Activated CD4-positive, alpha-beta T cell treated with anti-CD3 and anti-CD28 coated beads for 36 hours (primary cell): ENCODE data around the gene AADAT. TPM values are rescaled to one million over a fixed set of nuclear protein-coding genes. Genes with fewer than 3 reads are reported as not detected.
"Not testable (repeated sequence)": the region's sequence is repeated elsewhere in the genome, so short reads cannot be mapped to it uniquely, and the experiment has no call there.

ENCODE experiments used
- ATAC-seq: fragments of 200-7000 bp; cut with Tn5 transposase; one replicate; pipeline ENCODE4 v1.10.0; 2021; ENCODE audit warnings: mild to moderate bottlenecking, moderate library complexity
- CTCF ChIA-PET: fragments of 350-600 bp; sonication (Branson Sonifier 250); formaldehyde crosslinking; loops from one replicate; lab custom pipeline; 2021; ENCODE audit warnings: antibody characterized with exemption; lab: Charles Lee
- POLR2A ChIA-PET: fragments of 350-600 bp; sonication (Branson Sonifier 250); formaldehyde crosslinking; loops from one replicate; lab custom pipeline; 2021; ENCODE audit warnings: antibody characterized with exemption, inconsistent platforms; lab: Charles Lee
- DNase-seq: peaks from one replicate; pipeline ENCODE4 v3.0.0-alpha.2; 2020
- H3K27ac Mint-ChIP-seq: one replicate; pipeline ENCODE4 v1.8.0; 2021; ENCODE audit warnings: mixed read lengths
- H3K27me3 Mint-ChIP-seq: one replicate; pipeline ENCODE4 v1.8.0; 2021; ENCODE audit warnings: mixed read lengths
- H3K36me3 Mint-ChIP-seq: one replicate; pipeline ENCODE4 v1.8.0; 2021; ENCODE audit warnings: low read depth, mixed read lengths
- H3K4me1 Mint-ChIP-seq: one replicate; pipeline ENCODE4 v1.8.0; 2021; ENCODE audit warnings: mixed read lengths
- H3K4me3 Mint-ChIP-seq: one replicate; pipeline ENCODE4 v1.8.0; 2021; ENCODE audit warnings: mild to moderate bottlenecking, moderate library complexity, mixed read lengths
- H3K9me3 Mint-ChIP-seq: one replicate; pipeline ENCODE4 v1.8.0; 2021; ENCODE audit warnings: low read depth, mixed read lengths
- intact Hi-C, 2 experiments: fragments of 100-400 bp; cut with DNase I in 1 of 2; cut with micrococcal nuclease in 1 of 2; formaldehyde crosslinking; loops; one replicate each; pipeline versions ENCODE4 v1.14.2 to v1.15.1; 2022 to 2024; cut with DNase I, micrococcal nuclease
- total RNA-seq, 2 experiments: library from RNA; stranded (reverse); gene quantifications; one replicate each; pipeline ENCODE4 v1.2.3, GENCODE V29; 2021

The AADAT gene
- total RNA-seq, 2 experiments from 2014 or later, result not detected

DNA sequence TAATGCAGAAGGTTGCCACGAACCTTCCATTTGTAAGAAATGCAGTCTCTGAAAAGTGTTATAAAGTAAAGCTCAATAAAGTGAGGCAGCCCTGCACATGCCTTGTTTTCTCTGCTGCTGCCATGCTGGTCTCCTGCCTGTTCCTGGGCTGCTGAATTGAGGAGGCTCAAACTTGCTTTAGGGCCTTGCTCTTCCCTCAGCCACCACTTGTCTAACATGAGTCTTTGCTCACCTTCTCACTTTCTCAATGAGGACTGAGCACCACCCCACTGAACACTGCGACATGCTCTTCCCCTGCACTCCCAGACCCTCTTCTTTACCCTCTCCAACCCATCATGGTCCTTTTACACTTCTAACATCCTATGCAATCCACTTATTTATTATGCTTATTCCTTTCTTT is 38.4 kb downstream of the AADAT start:
- intact Hi-C loops, result no loop called here
- Mint-ChIP-seq H3K4me1 (no peaks in the 10 kb centered on the region), H3K9me3 (no peaks in the 10 kb centered on the region), H3K27me3 (peaks cover 3% of the 10 kb centered on the region), H3K4me3 (no peak overlapping the region), H3K27ac (no peak overlapping the region), H3K36me3 (no peaks in the 10 kb centered on the region)
- no peak for DNase-seq
- CTCF ChIA-PET, result no interaction called here
- POLR2A ChIA-PET, result no interaction called here
- no peak for ATAC-seq

DNA sequence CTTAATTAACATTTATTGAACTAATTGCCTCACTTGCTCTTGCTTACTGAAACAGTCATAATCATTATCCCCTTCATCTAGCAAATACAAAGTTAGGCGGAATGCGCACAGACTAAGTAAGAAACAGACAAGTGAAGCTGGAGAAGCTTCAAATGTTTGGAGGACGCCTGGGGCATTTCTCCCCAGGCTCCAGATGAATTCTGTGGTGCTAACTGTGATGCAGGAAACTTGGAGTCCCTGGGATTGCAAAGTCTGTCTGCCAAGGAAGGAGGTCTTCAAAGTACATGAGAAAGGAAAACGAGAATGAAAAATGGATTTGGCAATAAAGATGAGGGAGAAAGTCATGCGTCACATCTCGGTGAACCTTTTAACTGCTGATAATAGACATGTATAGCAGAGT is 40.0 kb downstream of the AADAT start:
- no peak for ATAC-seq
- ChIA-PET POLR2A (no interaction called here), CTCF (interaction anchor here (0.6 to 1.5 kb wide), 4 partner anchors 239 to 1350 kb away, joined by 3 to 5 read pairs (median 4); no protein-coding TSS in a partner anchor)
- no peaks in the 10 kb centered on the region for H3K4me1 Mint-ChIP-seq
- intact Hi-C loops, result loop anchor here (5.0 to 10.0 kb wide), 3 partner anchors 437 to 1127 kb away; partner anchors contain the start of gene NEK1 (in 2 of the 2)
- H3K9me3 Mint-ChIP-seq, result no peaks in the 10 kb centered on the region
- no peak overlapping the region for H3K27ac Mint-ChIP-seq
- H3K27me3 Mint-ChIP-seq, result peaks cover 2% of the 10 kb centered on the region
- H3K36me3 Mint-ChIP-seq, result no peaks in the 10 kb centered on the region
- no peak overlapping the region for H3K4me3 Mint-ChIP-seq
- no peak for DNase-seq

DNA sequence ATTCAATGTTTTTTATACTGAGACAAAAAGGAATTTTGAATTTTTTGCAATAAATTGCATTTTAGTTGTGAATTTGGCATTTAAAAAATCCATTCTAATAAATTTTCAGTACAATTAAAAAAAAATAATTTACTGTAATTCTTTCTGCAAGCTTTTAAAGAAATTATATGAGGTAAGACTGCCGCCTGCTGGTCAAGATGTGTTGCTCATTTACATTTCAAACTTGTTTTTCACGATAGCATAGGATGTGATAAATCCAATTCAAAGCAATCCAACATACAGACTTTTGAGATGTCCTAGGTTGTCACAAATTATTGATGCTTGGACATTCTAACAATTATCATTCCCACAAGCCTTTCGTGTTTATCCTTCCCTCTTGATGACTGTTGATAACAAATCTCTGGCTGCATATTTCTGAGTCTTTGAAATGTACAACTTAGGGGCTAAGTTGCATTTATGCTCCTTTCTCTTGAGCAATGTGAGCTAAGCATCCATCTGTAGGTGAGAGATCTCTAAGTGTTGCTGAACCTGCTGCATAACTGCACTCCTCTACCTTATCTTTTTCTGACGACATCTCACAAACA is 41.9 kb downstream of the AADAT start:
- no peak for ATAC-seq
- CTCF ChIA-PET, result interaction anchor here (0.7 to 2.0 kb wide), 8 partner anchors 11 to 1126 kb away, joined by 3 to 46 read pairs (median 4); no protein-coding TSS in a partner anchor
- DNase-seq, result peak; percentile 75
- Mint-ChIP-seq H3K36me3 (no peaks in the 10 kb centered on the region), H3K9me3 (no peaks in the 10 kb centered on the region), H3K27me3 (no peaks in the 10 kb centered on the region), H3K27ac (no peak overlapping the region), H3K4me1 (no peaks in the 10 kb centered on the region), H3K4me3 (no peak overlapping the region)
- POLR2A ChIA-PET, result no interaction called here
- intact Hi-C loops, result loop anchor here (1.0 to 10.0 kb wide), 4 partner anchors 238 to 1126 kb away; partner anchors contain the start of gene NEK1 (in 2 of the 2)

DNA sequence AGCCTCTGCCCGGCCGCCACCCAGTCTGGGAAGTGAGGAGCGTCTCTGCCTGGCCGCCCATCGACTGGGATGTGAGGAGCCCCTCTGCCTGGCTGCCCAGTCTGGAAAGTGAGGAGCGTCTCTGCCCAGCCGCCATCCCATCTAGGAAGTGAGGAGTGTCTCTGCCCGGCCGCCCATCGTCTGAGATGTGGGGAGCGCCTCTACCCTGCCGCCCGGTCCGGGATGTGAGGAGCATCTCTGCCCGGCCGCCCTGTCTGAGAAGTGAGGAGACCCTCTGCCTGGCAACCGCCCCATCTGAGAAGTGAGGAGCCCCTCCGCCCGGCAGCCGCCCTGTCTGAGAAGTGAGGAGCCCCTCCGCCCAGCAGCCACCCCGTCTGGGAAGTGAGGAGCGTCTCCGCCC is 43.6 kb downstream of the AADAT start:
- H3K4me3 Mint-ChIP-seq, H3K27me3 Mint-ChIP-seq, ATAC-seq, POLR2A ChIA-PET, H3K4me1 Mint-ChIP-seq, H3K36me3 Mint-ChIP-seq, H3K27ac Mint-ChIP-seq, H3K9me3 Mint-ChIP-seq, CTCF ChIA-PET, DNase-seq: not testable (repeated sequence)
- intact Hi-C loops, result loop anchor here (5.0 to 10.0 kb wide), 3 partner anchors 434 to 1124 kb away; partner anchors contain the start of gene NEK1 (in 2 of the 2)

DNA sequence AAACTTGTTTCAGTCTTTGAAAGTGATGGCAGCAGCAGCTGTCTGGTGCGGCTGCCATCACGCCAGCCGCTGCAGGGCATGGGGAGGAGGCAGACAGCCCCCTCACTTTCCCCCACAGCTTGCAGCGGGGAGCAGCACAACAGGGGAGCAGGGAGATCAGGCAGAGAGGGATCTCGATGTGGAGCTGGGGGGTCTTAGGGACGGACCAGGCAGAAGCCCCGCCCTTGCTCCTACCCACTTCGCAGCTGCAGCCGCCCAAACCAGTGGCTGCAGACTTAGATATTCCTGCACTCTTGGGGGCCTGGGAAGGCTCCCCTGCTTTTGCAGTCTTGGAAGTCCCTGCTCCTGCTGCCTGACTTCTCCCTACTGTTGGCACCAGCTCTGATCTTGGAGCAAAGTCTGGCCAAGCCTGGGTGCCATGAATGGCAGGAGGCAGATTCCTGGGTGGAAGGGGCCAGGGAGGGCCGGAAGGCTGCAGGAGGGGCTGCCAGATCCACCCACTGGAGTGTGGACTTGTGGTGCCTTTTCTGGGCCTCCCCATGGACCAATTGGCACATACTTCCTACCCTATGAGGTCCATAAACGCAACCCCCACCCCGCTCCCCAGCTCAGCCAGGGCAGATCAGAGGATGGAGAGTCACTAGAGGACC is 49.6 kb downstream of the AADAT start:
- H3K4me1 Mint-ChIP-seq, result no peaks in the 10 kb centered on the region
- H3K9me3 Mint-ChIP-seq, result no peaks in the 10 kb centered on the region
- H3K36me3 Mint-ChIP-seq, result no peaks in the 10 kb centered on the region
- DNase-seq, result no peak
- intact Hi-C loops, result loop anchor here in 1 of 2 experiments (10.0 kb wide), 1 partner anchor 1115 kb away; no protein-coding TSS in a partner anchor
- ChIA-PET CTCF (interaction anchor here (1.5 kb wide), 1 partner anchor 230 kb away, joined by 4 read pairs; no protein-coding TSS in a partner anchor), POLR2A (no interaction called here)
- H3K27ac Mint-ChIP-seq, result no peak overlapping the region
- no peak for ATAC-seq
- no peaks in the 10 kb centered on the region for H3K27me3 Mint-ChIP-seq
- H3K4me3 Mint-ChIP-seq, result no peak overlapping the region

DNA sequence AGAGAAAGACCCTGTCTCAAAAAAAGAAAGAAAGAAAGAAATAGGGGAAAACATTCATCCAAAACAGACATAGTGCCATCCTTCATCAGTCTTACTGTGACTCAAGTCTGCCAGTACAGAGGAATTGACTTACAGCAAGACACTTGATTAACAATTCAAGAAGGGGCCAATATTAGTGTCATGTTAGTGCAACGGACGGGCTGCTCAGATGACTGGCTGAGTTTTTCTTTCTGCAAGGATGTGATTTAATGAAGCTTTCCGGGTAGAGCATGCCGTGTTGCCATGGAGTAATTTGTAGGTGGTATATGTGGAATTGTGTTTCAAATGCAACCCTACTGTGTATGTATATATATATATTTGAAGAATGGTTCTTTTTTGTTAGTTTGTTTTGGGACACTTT is 51.0 kb downstream of the AADAT start:
- Mint-ChIP-seq H3K27me3 (no peaks in the 10 kb centered on the region), H3K27ac (no peak overlapping the region), H3K36me3 (no peaks in the 10 kb centered on the region), H3K4me3 (no peak overlapping the region), H3K9me3 (no peaks in the 10 kb centered on the region), H3K4me1 (no peaks in the 10 kb centered on the region)
- intact Hi-C loops, result no loop called here
- ChIA-PET POLR2A (no interaction called here), CTCF (interaction anchor here (1.5 kb wide), 1 partner anchor 229 kb away, joined by 4 read pairs; no protein-coding TSS in a partner anchor)
- DNase-seq (no peak), ATAC-seq (no peak)

DNA sequence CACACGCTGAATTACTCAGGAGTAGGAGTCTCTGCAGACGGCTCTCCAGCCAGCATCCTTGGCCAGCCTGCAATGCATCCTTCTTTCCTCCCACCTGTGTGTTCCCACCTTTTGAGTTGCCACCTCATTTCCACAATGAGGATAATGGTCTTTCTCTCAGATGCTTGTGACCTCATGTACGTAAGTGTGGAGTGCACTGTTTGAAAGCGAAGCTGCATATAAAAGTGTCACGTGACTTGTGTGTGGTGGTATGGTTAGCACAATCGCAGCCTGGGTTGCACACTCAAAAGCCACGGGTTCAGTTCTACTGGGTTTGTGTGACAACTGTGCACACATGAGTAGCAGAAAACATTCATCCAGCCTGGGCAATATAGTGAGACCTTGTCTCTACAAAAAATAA is 51.5 kb downstream of the AADAT start:
- H3K27me3 Mint-ChIP-seq, result no peaks in the 10 kb centered on the region

DNA sequence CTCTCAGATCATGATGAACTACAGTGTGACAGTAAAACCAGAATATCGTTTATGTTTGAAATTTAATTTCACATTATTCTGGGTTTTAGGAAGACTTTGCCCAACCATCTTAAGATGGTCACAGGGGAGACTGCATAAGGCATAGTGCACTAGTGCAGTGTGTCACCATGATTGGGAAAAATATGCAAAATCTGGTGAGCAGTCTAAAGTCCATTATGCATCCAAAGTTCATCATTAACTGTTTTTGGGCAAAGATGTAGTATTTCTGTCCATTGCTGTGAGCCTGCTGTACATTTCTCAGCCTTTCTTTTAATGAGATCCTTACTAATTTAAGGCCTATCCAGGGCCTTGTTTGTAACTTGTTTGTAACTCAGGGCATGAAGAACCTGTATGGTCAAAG is 52.3 kb downstream of the AADAT start:
- Mint-ChIP-seq H3K27me3 (no peaks in the 10 kb centered on the region), H3K36me3 (no peaks in the 10 kb centered on the region), H3K27ac (no peak overlapping the region), H3K4me3 (no peak overlapping the region), H3K9me3 (no peaks in the 10 kb centered on the region), H3K4me1 (no peaks in the 10 kb centered on the region)
- ChIA-PET POLR2A (no interaction called here), CTCF (no interaction called here)
- no peak for ATAC-seq
- intact Hi-C loops, result no loop called here
- DNase-seq, result no peak

More for the DNA sequence above, 51.5 kb downstream of the AADAT start:
- Mint-ChIP-seq H3K4me3 (no peak overlapping the region), H3K36me3 (no peaks in the 10 kb centered on the region), H3K9me3 (no peaks in the 10 kb centered on the region), H3K27ac (no peak overlapping the region), H3K4me1 (no peaks in the 10 kb centered on the region)
- DNase-seq (no peak), ATAC-seq (no peak)
- POLR2A ChIA-PET, result no interaction called here
- CTCF ChIA-PET, result no interaction called here
- intact Hi-C loops, result no loop called here

DNA sequence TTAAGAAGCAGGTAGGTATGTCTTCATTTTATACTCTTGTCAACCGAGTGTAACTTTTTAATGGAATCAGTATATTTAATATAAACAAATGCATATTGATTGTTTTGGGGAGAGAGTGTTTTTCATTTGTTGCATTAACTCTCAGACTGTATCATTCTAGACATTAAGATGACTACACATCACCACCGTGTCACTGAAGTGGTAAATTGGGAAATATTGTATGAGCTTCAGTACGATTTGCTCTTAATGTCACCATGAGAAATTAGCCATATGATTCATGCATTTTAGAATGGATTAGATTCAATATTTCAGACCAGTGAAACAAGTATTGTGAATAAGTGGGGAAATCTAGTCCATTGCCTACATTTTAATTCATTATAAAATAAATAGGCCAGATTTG is 53.9 kb downstream of the AADAT start:
- DNase-seq, result no peak
- Mint-ChIP-seq H3K4me1 (no peaks in the 10 kb centered on the region), H3K36me3 (no peaks in the 10 kb centered on the region), H3K27me3 (no peaks in the 10 kb centered on the region), H3K4me3 (no peak overlapping the region), H3K27ac (no peak overlapping the region), H3K9me3 (no peaks in the 10 kb centered on the region)
- ChIA-PET CTCF (no interaction called here), POLR2A (no interaction called here)
- intact Hi-C loops, result no loop called here
- no peak for ATAC-seq

DNA sequence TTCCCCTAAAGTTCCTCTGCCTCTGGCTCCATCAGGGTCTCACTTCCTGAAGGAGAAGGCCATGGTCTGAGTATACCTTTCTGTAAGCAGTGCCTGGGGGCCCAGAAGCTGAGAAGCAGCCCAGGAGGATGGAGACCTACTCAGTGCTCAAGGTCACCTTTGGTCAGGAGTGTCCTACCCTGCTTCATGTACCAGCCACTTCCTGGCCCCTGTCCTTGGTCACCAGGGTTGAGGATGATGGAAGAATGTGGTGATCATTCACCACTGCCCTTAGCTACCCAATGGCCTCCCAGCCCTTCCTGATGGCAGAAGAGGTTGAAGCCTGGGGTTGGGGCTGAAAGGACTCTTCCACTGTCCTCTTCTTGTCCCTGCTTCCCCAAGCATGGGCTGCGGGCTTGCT is 54.5 kb downstream of the AADAT start:
- H3K4me3 Mint-ChIP-seq, result no peak overlapping the region
- H3K4me1 Mint-ChIP-seq, result no peaks in the 10 kb centered on the region
- ATAC-seq (no peak), DNase-seq (no peak)
- H3K36me3 Mint-ChIP-seq, result no peaks in the 10 kb centered on the region
- intact Hi-C loops, result no loop called here
- no peak overlapping the region for H3K27ac Mint-ChIP-seq
- ChIA-PET CTCF (interaction anchor here (1.0 kb wide), 1 partner anchor 20 kb away, joined by 3 read pairs; no protein-coding TSS in a partner anchor), POLR2A (no interaction called here)
- H3K27me3 Mint-ChIP-seq, result no peaks in the 10 kb centered on the region
- no peaks in the 10 kb centered on the region for H3K9me3 Mint-ChIP-seq

DNA sequence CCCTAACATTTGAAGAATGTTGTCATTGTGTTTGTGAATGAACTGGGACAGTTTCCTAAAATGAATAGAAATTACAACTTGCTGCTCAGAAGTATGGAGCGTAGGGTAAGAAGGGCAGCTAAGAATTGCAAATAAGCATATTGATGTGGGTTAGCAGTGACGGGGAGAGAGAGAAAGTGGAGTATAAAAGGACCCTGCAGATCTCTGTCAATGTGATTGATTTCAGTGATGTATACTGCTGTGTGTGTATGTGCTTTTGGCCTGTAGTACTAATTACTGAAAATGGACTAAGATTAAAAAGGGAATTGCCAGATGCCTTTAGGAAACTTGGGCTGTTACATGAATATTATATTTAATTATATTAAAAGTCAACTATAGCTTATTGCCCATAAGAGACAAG is 55.8 kb downstream of the AADAT start:
- no peaks in the 10 kb centered on the region for H3K4me1 Mint-ChIP-seq
- H3K9me3 Mint-ChIP-seq, result no peaks in the 10 kb centered on the region
- no peak overlapping the region for H3K4me3 Mint-ChIP-seq
- peaks cover 6% of the 10 kb centered on the region for H3K27me3 Mint-ChIP-seq
- intact Hi-C loops, result no loop called here
- no peaks in the 10 kb centered on the region for H3K36me3 Mint-ChIP-seq
- DNase-seq (no peak), ATAC-seq (no peak)
- ChIA-PET POLR2A (no interaction called here), CTCF (interaction anchor here (1.0 to 1.1 kb wide), 2 partner anchors 14 to 19 kb away, joined by 3 read pairs; no protein-coding TSS in a partner anchor)
- no peak overlapping the region for H3K27ac Mint-ChIP-seq

DNA sequence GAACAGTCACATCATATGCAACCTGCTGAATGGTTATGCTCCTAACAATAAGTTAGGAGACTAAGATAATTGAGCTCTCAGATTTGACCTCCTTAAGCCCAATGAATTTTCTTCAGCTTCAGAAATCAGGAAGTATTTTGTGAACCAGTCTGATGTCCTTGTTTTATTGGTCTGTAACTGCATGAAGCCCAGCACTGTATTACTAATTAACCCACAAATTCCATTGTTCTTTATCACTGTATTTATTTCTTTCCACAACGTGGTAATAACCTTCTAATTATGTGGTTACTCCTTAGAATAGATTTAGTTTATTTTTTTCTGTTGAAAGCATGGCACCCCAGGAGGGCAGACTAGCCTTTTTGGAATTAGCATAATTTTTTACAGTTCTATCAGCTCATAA is 59.6 kb downstream of the AADAT start:
- ChIA-PET POLR2A (no interaction called here), CTCF (no interaction called here)
- intact Hi-C loops, result no loop called here
- DNase-seq (no peak), ATAC-seq (no peak)
- no peak overlapping the region for H3K27ac Mint-ChIP-seq
- H3K27me3 Mint-ChIP-seq, result peaks cover 15% of the 10 kb centered on the region
- H3K4me1 Mint-ChIP-seq, result peaks cover 10% of the 10 kb centered on the region
- H3K9me3 Mint-ChIP-seq, result no peaks in the 10 kb centered on the region
- H3K36me3 Mint-ChIP-seq, result peaks cover 3% of the 10 kb centered on the region
- H3K4me3 Mint-ChIP-seq, result no peak overlapping the region
